NCI-H1105 (cell line): ENCODE results near the gene COQ3.
A peak's percentile ranks its signal among the peaks of the same experiment; 100 is the strongest.
"Not testable (repeated sequence)": the region's sequence is repeated elsewhere in the genome, so short reads cannot be mapped to it uniquely, and the experiment has no call there.

Source experiments
- DNase-seq: peaks from one replicate; lab custom pipeline; 2025; lab: John Stamatoyannopoulos, UW

COQ3 gene

DNA sequence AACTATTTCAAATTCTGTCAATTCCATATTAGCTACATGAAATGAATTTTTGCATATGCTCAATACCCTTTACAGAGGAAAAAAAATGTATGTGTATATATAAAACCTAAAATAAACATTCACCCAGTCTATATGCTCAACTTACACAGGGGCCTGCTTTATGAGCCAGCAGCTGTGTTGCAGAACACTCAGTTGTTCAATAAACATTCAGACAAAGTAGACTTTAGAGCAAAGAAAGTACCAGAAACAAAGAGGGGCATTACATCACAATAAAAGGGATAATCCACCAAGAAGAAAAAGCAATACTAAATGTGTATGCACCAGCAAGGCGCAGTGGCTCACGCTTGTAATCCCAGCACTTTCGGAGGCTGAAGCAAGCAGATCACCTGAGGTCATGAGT lies 9.5 kb downstream of the COQ3 start:
- DNase-seq: no peak

DNA sequence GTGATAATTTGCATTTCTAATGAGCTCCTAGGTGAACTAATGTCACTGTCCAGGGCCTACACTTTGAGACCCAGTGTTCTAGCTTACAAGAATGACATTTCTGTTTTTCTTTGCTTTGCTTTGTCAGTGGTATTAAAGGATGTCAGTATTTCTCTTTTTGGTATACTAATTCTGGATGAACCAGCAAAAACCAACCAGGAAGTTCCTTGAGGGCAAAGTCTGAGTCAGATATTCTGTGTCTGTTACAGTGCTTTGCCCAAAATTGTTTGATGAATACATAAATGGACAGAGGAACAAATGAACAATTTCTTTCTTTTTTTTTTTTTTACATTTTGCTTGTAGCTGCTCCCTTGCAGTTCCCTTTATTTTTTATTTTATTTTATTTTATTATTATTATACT lies 15.4 kb downstream of the COQ3 start:
- no peak for DNase-seq

DNA sequence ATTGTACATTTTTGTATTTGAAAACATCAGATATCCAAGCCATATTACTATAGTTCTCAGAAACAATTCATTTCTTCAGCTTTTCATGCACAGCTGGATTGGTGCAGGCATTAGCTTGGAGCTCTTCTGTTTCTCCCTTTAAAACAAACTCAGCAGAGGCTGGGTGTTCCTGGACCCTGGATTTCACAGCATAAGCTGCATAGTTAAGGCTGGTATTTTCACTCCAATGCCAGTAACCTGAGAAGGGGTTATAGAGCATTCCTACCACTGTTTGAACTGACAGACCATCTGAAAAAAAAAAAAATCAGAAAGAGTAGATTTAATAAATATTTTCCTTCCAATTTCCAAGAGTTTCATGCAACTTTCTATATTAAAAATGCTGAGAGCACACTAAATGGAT lies 24.5 kb downstream of the COQ3 start:
- no peak for DNase-seq

DNA sequence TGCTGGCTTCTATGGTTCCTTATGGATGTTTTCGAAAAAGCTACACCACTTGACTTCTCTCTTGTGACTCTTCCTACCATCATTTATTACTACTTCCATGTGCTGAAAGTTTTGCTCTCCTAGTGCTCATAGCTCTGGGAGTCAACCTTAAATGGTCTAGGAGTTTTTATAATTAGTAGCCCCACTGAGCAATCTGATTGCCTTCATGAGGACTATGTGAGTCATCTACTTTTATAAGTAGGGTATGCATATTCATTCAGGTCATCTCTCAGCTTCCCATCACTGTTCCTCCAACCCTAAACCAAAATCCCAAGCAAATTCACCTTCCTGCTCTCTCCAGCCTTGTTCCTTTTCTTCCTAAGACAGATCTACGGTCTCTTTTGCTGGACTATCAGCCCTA lies 27.1 kb downstream of the COQ3 start:
- DNase-seq: no peak

DNA sequence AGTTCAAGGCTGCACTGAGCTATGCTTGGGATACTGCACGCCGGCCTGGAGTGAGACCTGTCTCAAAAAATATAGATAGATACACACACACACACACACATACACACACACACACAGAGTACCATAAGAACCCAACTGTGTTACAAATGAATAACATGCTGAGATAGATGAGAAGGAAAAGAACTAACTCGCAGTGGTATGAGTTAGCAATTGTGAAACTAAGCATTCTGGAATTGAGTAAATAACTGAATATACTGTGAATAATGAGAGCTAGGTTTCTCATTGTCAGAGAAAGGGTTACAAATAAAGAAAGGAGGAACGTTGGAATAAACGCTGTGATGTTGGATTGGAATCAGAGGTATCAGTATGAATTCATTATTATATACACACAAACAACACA lies 30.0 kb downstream of the COQ3 start:
- DNase-seq: no peak

DNA sequence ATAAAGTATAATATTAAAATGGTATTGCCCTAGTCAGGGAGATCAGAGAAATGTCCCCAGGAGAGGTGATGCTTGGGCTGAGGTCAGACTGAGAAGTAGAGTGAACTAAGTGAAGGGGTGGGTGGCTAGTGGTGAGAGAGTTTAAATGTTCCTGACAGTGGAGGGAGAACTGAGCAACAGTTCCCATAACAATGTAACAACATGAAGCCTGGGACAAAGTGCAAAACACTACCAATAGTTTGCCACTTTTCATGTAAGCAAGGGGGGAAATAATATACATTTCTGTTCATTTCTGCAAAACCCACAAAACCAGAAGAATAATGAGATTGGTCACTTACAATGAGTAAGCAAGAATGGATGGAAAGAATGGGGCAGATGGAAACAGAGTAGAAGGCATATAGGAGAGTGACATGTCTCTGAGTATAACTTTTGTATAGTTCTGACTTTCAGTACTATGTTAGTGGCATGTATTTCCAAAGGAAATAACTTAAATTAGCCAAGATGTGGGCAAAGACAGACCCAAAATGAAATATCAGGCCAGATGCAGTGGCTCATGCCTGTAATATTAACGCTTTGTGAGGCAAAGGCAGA lies 31.2 kb downstream of the COQ3 start:
- DNase-seq: no peak

DNA sequence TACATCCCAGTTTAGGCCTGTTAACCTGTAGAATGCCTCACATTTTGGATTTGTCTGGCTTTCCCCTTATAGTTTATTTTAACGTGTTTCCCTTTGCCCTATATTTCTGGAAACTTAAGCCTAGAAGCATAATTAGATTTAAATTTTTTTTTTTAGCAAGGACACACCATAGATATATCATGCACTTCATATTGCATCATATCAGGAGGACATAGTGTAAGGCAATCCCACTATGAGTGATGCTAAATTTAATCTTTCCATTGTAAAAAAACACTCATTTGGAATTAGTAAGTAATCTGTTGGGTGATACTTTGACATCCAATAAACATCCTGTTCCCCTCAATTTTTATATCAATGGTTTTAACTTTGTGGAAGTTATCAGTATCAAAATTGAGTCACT lies 34.2 kb downstream of the COQ3 start:
- no peak for DNase-seq

DNA sequence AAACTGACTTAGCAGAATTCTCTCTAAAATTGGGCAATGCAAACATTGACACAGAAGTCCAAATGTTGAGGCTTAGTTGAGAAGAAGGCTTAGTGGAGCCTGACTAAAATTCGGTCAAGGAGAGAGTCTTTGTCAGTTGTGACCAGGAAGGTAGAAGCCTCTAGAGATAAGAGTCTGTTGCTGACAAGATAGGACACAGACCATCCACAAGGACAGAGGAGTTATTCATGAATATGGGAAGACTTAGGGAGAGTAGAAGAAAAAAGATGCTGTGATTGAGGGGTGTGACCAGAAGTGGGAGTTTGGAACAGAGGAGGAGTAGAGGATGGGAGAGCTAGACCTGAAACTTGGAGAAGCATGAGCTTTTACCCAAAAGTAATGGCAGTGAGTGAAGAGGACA lies 37.4 kb downstream of the COQ3 start:
- no peak for DNase-seq

DNA sequence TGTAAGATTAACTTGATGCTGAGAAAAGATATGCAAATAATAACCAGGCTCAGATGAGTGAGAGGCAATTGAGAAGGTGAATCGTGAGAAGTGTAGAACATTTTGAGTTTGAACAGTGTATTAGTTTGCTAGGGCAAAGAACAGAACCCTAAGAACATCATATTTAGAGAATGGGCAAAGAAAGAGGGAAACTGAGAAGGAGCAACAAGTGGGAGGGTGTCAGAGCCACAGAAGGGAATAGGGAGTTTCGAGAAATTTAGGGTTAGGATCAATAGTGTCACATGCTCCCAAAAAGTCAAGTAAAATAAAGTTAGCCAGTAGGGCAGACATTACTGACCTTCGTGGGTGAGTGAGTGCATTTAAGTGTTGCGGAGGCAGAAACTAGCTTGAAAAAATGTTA lies 39.0 kb downstream of the COQ3 start:
- DNase-seq: no peak

DNA sequence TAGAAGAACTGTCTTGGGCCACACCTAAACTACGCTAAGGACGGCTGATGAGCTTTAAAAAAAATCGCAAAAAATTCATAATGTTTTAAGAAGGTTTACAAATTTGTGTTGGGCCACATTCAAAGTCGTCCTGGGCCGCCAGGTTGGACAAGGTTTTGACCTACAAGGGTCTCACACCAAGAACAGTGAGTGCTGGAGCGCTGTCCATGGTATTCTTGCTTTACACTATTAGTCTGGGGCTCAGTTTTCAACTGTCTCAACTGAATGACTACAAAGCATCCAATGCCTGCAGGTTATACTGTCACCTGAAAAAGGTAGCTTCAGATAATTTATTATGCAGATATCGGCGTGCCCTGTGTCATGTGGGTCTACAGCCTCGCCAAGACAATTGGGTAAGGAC lies 40.9 kb downstream of the COQ3 start:
- no peak for DNase-seq

DNA sequence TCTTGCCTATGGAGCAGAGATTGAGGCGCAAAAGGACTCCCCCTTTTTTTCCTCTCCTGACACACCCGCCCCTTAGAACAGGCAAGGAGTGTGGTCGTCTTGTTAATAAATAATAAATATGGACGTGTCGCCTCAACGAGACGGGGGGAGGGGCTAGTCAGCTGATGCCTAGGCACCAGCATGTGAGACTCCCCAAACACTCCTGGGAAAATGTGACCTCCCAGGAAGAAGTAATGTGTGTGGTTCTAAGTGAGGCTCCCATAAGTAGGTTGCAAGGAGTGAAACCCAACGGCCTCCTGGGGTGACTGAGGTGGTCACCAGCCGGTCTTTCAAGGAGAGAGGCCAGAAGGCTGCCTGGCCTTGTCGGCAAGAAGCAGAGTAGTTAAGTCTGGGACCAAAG lies 43.4 kb downstream of the COQ3 start:
- DNase-seq: no peak

DNA sequence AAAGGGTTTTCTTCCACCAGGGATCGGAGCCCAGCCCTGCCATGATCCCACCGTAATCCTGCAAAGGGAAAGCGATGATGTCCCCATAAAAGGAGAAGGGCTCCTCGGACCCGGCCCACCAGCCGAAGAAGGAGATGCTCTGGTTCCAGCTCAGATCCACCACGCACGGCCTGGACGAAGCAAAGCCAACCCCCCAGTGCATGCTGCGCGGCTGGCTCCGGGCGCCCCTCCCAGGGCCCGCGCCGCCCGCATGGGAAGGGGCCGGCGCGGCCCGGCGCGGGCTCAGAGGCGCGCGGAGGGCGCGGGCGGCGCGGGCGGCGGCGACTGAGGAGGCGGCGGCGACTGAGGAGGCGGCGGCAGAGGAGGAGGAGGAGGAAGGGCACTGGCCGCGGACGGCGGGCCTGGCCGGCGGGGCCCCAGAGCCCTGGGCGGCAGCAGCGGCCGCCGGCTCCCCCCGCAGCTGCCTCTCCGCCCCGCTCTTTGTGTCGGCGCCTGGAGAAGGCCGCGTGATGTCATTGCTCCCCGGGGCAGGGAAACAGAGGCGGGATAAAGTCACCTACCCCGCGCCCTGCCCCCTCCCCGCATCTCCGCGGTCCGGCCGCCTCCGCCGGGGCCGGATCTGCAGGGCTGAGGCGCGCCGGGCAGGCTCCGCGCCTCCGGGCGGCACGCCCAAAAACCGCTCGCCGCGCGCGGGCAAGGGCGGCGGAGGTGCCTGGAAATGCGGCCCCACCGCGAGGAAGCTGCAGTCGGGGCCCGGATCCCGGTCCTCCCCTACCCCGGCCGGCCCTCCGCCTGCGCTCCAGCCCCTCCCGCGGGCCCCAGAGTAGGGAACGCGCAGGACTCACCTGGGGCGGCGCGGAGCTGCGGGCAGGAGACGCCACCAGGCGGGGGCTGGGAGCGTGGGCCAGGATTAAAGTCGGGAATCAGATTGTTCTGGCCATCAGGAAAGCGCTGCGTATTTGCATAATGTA lies 44.5 kb downstream of the COQ3 start, which contains the start of gene FAXC:
Gene FAXC (minus strand): TSS at position 504 of the 971 bp plus-strand sequence. CDS start 302 bp downstream, at position 202.
- peak; percentile 83 for DNase-seq

DNA sequence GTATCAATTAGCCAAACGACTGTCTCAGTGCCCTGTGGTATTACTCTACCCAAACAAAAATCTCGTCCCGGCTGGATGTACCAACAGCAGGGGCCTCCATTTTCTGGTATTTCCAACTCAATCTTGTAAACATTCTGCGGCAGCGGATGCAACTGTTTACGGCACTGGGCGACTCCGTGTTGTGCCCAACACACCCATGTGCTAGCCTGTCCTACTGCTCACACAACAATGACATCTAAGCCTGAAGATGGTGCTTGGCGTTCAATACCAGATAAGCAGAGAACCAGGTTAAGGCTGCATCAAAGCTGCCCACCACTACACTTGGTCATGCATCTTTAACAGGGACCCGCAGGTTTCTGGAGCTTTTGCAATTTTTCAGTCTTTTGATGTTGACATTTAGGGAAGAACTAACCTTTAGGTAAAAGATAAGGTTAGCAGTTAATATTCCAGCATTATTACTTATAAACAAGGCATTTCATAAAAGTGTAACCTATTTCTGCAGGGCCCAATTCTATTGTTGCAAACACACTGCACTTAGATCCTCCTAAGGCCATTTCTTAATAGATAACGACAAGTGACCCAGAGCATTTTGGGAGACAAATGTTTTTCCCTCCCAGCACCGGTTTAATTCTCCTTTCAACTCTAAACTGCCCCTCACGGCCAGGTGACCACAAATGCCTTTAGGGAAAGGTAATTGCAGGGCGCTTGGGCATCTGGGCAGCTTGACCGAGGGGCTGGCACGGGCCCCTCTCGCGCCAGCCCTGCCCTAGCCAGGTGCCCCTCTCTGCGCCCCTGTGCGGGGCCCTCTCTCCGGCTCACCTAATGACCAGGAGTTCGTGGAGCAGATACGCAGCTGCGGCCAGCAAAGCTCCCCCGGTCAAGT lies 45.5 kb downstream of the COQ3 start:
- no peak for DNase-seq

DNA sequence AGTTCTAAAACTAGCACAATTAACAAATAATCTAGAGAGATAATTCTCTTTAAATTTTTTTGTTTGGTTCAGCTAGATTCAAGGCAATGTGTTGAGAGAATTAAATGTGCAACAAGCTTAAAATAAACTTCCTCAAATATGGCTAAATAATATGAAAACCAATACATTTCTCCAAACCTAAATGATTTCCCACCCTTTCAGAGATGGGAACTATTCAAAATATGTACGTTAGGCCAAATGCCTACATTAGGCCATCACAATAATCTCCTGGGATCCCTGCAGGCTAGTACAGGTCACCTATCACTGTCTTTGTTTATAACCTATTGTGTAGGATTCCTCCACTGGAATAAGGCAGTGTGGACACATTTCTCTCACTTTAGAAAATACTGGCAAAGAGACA lies 46.2 kb downstream of the COQ3 start:
- no peak for DNase-seq

DNA sequence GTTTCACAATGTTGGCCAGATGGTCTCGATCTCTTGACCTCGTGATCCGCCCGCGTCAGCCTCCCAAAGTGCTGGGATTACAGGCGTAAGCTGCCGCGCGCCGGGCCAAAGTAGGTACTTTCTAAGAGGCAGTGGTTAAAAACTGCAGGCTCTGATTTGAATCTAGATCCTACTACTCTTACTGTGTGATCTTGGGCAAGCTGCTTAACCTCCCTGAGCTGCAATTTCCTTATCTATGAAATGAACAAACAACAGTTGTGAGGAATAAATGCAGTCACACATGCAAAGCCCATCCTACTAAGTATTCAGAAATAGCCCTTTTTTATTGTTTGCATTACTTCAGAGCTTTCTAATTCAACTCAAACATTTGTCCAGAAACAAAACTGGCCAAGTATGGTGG lies 47.4 kb downstream of the COQ3 start:
- no peak for DNase-seq

DNA sequence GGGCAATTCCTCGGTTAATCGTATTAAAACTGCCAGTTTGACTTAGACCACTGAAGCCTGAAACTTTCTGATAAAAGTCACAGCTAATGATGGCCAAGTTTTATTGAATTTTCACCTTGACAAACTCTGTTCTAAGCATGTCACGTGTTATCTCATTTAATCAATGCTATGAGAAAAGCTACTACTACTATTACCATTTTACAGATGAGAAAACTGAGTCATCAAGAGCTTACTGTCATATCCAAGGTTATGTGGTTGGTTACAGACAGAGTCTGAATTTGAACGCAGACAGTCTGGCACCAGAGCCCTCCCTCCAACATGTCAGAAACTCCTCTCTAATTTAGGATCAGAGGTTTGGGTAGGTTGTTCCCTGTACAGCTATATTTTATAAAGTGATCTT lies 48.8 kb downstream of the COQ3 start:
- DNase-seq: no peak

DNA sequence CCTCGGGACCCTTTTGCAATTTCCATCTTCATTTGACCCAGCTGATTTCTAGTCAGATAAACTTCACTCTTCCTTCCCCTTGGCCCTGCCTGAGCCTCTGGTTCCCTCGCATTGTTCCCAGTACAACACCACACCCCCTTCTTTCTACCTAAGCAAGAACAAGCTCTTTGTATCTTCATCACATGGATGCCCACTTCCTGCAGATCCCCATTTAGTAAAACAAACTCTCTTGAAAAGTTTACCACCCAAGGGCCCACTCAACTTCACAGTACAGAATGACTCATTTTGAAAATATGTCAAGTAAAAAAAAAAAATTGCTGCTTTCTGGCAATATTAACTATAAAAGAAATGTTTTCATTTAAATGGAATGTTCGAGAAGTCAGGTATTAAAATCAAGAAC lies 49.7 kb downstream of the COQ3 start:
- DNase-seq: no peak

DNA sequence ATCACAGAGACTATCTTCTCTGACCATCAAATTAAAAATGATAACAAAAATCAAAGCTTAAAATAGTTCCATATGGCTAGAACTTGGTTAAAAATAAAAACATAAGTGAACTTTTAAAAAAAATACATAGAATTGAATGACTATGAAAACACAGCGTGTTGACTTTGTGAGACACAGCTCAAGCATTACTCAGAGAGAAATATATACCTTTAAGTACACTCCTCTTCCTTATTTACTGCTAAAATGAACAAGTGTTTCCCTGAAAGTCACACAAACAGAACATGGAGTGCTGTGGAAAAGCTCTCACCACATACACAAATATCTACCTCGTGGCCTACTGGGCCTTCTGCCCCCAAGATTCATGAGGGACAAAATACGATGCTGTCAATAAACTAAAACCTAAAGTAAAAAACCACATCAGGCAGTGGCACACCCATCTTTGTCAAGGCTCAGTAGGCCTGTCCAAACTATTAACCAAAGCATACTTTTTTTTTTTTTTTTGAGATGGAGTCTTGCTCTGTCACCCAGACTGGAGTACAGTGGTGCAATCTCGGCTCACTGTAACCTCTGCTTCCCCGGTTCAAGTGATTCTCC lies 52.0 kb downstream of the COQ3 start:
- no peak for DNase-seq

DNA sequence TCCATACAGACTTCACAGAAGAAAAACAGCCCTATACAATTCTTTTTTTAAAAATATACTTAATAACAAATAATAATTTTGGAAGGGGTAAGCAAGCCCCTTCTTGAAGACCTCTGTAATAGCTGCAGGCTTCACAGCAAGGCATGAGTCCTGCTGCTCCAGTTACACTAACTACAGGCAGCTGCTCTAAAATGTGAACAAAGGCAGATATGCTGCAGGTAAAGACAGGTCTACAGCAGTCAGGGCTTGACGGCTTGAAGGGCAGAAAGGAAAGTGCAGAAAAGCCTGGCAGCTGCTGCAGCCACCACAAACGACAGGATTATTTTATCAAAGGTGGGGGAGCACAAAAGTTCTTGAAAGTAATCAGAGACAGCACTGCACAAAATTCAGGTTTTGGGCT lies 55.8 kb downstream of the COQ3 start:
- DNase-seq: peak; percentile 66

DNA sequence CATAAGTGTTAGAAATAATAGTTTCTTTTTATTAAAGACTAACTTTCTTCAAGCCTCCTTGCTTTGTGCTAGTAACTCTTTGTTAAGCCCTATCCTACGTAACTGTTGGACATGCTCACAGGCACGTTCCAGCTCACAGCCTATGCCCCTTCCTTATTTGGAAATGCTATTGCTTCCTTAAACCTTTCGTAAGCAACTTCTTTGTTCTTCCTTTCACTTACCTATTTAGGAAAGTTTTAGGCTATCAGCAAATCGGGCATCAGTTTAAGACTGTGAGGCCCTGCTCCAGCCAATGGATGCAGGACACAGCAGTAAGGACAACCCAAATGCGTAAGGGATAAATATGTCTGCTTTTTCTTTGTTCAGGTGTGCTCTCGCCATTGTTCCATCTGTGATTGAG lies 58.7 kb downstream of the COQ3 start:
- DNase-seq: not testable (repeated sequence)

DNA sequence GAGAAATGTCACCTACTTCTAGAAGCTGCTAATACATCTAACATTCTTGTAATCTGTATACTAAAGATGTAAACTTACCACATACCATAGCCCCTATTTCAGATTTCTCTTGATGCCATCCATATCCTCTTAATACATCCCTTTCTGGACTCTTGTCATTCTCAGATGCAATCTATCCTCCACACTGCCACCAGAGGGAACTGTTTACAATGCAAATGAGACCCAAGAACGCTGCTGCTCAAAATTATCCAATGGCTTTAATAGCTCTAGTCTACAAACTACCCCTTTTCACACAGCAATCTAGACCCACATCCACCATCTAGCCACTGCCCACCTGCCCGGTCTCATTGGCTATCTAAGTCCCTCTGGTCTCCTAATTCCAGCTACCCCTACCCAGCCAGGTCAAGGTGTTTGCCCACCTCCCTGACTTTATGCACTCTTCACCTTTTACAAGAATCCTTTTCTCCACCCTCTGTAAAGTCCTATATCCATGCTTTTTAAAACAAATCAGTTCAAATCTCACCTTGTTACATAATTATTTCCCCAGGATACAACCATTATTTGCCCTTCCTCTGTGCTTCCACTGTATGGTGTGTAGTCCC lies 59.4 kb downstream of the COQ3 start:
- DNase-seq: peak; percentile 44

DNA sequence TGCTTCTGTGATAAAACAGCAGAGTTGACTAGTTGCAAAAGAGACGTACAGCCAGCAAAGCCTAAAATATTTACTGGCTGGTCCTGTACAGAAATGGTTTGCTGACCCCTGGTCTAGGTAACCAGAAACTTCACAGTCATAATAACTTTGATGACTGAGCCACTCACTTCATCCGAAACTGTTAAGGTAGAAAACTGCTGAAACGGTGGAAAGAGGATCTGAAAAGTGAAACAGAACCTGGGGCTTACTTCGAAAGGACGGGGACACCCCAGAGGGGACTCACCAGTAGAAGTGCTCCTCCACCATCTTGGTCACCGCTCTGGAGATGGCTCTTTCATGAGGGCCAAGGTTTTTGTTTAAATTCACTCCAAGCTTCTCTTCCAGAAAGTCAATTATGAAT lies 60.9 kb downstream of the COQ3 start:
- no peak for DNase-seq
